HG03064 (cell line): ENCODE measurements around the gene RHOC.

Experiments
- ATAC-seq: cut with Tn5 transposase; IDR thresholded peaks from one replicate; pipeline ENCODE4 v1.9.1; 2021; ENCODE audit warnings: low read depth; ENCODE audit not compliant: unreplicated experiment

Gene RHOC

DNA sequence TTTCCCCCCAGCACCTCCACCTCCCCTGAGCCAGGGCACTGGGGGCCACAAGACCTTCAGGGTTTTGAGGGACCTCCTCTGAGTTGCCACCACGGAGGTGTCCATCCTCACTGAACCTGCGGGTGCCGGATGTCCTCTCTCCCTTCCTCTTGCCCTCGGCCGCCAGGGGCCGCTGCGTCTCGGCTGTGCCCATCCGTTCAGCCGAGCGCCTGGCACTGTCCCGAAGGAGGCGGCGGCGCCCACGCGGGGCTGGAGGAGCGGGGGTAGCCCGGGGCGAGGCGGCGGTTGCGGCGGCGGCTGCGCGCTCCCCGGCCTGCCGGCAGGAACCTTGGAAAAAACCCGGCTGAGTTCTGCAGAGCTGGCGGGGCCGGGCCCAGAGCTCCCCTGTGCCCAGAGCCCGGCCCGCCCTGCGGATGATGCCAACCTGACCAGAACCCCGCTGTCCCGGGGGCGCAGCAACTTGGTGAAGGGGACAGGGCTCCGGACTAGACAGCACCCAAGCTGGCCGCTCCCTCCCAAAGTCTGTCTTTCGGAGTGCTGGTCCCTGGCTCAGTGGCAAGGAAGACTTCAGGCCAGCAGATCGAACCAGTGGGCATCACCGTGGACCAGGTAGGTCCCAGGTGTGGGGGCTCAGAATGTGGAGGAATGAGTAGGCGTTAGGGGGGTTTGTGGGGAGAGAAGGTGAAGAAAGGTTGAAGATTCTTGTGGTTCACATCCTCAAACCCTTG is 11.9 kb upstream of the RHOC start:
- no peak for ATAC-seq

DNA sequence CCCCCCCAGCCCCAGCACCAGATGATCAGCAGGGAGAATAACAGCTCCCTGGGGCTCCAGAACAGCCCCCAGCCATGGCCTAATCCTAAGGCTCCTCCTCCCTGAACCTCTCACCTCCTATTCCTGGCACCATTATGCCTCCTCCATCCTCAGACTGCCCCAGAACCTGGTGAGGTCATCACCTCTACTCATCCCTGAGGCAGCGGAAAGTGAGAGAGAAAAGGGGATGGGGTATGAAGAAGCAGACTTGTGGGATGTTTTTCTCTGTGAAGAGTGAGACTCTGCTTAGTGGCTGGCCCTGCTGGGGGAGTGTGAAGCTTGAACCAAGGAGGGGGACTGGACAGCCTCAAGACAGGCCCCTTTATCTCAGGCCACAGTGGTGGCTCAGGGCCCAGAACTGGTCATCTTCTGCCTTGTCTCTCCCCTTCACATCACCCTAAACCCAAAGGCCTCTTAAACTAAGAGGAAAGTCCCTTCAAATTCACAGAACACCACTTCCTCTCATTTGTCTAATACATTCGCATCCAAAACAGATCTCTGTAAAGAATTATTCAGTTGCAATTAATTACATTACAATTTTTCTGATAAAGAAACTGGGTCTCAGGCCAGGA is 10.4 kb upstream of the RHOC start:
- ATAC-seq: no peak

DNA sequence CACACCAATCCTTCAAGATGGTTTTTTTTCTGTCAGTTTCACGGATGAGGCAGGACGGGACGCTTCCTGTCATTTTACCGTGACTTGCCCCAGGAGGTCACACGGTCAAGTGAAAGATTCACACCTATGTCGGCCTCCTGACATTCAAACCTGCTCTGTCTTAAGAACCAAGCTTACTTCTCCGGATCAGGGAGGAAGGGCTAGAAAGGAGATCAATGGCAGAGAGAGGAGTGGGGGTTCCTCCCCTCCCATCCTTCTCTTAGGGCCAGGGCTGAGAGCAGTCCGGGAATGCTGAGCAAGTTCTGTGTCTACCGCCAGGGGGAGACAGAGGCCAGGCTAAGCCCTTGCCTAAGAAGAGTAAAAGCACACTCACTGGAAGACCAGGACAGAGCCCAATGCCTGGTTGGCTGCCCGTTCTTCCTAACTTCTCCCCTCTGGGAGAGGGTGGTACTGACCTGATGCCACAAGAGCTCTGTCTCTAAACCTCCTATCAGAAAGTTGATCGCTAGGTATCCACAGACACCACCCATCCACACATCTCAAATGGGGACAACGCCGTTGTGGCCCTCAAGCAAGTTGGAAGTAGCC is 9.3 kb upstream of the RHOC start:
- no peak for ATAC-seq

DNA sequence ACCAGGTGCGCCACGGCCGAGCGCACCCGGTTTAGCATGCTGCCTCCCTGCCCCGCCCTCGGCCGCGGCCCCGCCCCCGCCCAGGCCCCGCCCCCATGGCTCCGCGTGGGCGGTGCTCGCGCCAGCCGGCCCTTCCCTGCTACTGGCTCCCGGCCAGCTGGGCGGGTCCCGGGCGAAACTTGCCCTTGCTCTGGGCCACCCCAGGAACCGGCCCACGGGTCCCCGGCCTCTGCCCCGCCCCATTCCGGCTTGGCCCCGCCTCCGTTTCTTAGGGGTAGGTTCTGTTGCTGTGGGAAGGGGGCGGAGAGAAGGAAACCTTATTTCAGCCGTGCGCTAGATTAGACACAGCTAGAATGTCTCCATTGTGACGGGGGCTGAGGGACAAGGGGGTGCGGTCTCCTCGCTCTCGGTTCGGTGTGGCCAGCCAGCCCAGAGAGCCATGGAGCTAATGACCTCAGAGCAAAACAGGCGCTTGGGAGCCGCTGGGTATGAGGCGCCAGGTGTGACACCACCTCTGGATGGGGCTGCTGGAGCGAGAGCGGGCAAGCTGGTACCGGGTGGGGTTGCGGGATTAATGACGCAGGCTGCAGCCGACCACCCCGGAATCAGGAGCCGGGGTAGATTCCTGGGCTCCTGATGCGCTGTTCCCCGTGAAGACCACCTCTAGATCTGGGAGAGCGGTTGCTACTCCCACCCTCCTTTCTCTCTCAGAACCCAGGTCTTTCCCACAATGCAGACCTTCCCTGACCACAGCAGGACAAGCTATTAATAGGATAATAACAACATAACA is 8.5 kb upstream of the RHOC start, which contains the start of gene PPM1J:
TSS of gene PPM1J (minus strand) at position 69 of the 790 bp plus-strand sequence. CDS start at position 38, 31 bp downstream.
- ATAC-seq: peak; percentile 64

DNA sequence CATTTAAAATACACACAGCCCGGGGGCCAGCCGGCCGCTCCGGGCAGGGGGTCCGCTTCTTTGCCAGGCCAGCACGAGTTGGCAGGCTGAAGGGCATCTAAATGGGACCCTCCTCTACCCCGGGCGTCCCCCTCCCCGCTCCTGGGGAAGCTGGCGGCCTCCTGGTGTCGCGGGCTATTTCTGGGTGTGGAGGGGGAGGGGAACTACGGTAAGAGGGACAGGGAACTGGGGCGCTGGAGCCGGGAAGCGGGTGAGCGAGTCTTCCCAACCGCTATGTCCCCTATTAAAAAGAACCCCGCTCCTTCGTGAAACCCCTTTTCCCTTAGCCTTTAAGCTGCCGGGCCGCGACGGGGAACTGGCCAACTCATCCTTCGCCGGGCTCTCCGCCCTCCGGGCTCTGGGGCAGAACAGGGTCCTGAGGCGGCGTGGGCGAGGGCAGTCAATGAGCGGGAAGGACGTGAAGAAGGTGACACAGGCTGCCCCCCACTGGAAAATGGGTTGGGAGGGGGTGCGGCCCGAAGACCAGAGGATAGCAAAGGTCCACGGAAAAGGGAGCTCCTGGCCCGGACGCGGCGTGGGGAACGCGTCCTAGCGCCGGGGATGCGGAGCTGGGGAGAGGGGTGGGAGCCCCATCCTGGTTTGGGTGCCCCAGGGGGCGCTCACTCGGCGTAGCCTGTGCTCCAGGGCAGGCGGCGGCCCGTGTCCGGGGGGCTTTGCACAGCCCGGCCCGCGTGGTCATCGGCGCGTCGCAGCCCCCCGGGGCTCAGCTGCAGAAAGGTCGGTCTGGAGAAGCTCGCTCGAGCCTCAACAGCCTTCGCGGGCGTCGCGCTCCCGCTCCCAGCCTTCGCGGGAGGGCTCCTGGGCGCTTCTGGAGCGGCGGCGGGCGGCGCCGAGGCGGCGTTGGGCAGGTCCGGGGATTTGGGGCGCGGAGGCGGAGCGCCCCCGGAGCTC is 7.7 kb upstream of the RHOC start:
- ATAC-seq: peak; percentile 1

DNA sequence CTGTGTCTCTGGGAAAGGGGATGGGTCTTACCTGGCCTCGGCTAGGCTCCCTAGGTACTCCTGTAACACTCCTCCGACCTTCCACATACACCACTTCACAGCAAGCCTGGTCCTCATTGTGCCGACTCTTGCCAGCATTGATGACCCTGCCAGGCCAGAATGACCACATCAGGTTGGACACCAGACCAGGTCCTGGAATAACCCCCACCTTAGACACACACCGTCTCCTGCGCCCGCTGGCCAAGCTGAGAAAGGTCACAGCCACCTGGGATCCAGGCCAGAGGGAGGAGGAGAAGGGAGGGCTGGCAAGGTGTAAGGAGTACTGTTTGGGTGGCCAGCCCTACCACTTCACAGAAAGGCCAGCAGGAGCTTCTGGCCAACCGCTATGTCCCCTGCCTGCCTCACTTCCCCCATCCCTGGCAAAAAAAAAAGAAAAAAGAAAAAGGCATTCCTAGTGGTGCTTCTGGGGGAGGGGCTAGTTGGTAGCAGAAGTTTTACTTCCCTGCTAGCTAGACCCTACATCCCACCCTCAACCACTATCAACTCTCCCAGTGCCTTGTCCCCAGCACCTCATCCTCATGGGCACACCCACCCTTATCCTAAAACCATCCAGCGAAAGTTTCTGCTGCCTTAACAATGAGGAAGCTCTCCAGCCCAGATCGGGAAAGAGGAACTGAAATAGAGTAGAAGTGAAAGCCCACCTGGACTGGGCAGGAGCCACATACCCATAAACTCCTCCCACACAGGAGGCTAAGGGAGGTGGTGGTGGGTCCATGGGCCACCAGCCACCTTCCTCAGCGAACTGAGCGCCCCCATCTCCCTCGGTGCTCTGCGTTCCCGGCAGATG is 6.8 kb upstream of the RHOC start:
- ATAC-seq: no peak

DNA sequence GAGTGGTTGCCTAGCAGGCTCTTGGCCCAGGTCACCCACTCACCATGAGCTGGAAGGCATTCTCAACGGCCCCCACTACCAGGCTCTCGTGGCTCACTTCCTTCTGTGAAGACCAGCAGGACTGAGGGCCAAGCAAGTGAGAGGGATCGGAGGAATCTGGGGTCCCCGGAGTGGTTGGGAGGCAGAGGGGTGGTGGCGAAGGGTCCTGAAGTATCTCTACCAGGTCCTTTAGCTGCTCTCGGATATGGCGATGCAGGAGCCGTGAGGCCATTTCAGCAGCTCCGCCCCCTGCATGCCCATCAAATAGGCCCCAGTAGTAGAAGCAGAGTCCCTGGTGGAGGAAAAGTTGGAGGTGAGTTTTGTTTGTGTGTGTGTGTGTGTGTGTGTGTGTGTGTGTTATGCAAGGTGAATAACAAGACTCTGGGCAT is 5.8 kb upstream of the RHOC start:
- ATAC-seq: no peak

DNA sequence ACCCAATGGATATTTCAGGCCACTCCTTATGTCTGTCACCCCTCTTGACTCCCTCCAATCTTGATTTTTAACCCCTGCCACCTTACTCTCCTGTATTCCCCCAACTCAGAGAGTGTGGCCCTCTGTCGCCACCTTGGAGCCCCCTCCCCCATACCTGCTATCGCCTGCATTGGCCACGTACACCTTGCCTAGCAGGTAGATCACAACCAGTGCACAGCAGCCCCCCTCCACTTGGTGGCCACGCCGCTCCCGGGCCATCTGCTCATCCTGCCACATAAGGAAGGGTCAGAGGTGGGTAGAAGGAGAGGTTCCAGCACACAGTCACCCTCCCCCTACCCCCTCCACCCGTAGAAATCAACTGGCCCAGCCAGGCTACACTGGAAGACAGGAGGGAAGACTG is 5.3 kb upstream of the RHOC start:
- no peak for ATAC-seq

DNA sequence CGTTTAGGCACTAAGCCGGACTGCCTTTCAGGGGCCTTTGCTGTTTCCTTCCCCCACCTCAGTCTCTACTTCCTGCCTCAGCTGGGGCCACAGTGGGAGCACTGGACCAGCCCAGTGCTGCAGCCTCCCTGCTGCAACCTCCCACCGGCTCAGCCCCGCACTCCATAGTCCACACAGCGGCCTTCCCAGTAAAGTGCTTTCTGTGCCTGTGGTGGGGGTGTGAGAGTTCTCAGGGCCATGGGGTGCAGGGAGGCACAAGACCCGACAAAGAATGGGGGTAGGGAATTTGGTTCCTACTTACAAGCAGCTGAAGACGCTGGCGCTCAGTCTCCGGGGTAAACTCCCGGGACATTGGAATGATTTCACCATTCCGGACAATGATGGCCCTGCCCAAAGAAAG is 4.7 kb upstream of the RHOC start:
- no peak for ATAC-seq

DNA sequence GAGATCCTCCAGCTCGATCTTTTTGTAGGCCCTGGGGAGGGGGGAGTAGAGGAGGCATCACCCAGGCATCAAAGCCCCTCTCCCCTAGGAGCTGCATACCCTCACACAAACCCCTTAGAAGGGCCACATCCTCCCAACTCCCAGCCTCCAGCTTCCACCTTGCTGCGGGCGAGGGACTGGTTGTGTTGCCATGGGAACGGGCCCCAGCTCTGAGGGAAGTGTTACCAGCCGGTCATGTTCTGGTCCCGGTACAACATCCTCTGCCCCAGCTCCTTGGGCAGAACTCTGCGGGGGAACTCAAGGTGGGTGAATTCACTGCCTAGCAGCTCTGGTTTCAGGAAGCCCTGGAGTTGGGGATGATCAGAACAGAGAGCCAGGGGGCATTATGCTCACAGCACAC is 4.1 kb upstream of the RHOC start:
- no peak for ATAC-seq

DNA sequence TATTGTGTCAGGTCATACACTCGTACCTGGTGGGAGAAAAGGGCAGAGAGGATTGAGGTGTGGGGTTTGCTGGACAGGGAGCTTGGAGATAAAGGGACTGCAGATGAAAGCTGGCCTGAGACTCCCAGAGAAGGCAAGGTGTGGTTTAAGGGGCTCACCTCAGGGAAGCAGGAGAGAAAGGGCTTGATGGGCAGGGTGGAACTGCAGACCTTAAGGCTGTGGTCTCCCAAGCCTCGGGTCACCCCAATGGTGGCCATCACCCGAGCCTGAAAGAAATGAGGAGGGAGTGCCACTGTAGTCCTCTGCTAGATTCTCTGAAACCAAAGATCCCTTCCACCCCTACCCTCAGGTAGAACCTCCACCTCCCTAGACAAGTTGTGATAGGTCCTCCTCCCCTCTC is 3.7 kb upstream of the RHOC start:
- no peak for ATAC-seq

DNA sequence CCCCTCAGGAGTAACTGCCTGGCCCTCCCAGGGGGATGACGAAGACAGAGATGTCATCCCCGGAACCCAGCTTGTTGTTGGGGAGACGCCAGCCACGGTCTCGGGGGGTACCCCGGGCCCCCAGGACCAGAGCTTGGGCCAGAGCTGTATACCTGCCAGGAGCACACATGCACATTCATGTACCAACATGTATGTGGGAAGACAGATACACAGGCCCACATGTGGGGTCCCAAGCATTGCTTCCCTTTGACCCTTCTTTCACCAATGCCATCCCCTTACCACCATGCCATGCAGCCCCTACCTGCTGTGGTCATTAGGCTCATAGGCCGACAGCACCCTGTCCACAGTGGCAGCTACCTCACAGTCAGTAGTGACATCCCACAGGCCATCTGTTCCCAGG is 3.2 kb upstream of the RHOC start:
- ATAC-seq: no peak

DNA sequence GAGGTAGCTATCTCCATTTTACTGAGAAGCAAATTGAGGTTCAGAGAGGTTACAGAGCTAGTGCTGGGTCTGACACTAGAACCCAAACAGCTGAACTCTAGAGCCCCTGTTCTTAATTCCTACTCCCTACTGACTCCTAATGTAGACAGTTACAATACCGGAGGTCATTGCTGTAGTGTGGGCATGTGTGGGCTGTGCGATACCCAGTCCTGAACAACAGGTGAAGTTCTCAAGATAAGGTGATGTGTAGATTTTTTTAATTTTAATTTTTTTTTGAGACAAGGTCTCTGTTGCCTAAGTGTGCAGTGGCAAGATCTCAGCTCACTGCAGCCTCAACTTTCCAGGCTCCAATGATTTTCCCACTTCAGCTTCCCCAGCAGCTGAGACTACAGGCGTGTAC is 1.6 kb upstream of the RHOC start:
- ATAC-seq: no peak

DNA sequence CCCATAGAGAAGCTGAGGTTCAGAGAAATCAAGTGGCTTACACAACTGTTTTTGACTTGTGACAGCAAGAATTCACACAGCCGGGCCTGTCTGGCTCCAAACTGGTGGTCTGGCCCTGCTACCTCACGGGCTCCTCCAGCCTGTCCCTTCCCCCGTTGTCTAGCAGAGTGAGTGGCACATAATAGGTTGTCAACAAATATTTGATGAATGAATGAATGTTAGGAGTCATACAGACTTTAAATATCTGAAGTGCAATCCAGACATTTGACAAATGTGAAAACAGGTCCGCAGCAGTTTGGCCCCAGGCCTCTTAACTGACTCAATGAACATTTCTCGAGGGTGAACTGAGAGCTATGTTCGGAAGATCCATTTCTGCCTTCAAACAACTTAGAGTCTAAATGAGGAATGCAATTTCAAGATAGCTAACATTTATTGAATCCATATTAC is 1.1 kb upstream of the RHOC start:
- ATAC-seq: no peak

DNA sequence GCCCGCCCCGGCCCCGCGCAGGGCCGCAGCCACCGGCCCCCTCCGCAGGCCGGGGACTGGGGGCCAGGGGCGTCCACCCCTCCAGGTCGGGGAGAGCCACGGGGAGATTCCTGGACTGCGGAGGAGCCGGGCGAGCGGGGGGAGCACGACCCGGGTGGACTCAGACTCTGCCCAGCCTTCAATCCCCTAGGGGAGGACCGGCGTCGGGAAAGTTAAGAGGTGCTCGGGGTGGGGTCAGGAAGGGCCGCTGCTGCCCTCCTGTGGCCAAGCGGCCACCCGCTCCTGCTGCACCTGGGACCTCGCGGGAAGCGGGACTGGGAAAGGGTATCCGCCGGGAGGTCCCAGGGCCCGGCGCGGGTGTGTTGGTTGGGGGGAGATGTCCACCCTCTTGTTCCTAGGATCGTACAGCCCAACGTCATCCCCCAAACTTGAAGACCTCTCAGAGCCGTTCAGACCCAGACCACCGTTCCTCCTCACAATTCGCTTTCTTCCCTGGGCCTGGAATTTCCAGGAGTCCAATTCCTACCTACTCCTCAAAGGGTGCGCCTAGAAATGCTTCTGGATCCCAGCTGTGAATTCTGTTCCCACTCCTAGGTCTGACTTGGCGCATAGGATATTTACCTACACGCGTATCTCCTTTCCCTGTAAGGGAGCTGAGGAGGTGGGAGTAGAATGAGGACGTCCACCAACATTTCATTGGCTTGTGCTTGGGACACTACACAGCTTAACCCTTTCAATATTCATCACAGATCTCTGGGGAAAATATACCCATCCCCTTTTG is 484 bp upstream of the RHOC start:
- ATAC-seq: peak; percentile 54

DNA sequence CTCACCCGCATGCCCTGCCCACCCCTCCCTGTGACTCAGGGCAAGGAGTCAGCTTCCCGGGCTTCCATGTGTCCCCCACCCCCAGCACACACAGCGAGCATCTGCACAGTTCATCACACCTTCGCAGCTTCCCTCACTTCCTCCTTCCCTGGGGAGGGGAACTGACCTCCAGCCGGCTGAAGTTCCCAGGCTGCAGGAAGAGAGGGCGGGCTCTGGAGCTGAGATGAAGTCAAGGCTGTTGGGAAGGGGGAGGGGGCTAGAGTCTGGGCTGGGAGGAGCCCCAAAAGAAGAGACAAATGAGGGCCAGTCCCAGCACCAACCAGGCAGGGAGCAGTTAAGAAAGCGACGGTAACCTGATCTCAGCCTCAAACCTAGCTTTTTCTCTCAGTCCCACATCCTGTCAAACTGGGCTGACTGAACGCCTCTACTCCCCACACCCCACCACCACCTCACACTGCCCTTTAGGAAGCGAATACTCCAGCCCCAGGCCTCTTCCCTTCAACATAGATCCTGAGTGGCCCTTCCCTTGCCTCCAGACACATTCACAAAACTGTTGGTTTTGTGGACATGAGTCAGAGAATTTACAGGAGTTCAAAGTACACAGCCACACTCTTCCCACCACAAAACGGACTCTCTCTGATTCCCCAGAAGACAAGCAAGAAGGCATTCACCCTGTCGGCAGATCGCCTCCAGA is 1.8 kb downstream of the RHOC start:
- peak; percentile 47 for ATAC-seq

DNA sequence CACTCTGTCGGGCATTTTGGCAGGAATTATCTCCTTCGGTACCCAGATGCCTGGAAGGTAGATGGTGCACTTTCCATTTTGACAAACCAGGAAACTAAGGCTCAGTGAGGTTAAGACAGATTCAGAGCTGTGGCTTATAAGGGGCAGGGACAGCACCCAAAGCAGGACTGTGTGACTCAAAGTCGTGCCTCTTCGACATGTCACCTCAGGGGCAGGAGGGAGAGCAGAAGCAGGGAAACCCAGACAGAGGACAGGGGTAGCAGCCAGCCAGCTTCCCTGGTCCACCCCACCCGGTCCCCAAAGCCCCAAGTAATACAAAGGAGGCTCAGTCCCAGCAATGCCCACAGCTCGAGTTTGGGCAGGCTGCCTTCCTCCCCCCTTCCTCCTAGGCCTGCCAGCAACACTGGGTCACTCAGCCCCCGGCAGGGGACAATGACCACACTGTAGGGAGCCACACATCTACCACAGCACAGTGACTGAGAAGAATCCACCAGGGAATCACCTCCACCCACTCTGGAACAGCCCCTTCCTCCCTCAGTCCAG is 2.5 kb downstream of the RHOC start:
- no peak for ATAC-seq

DNA sequence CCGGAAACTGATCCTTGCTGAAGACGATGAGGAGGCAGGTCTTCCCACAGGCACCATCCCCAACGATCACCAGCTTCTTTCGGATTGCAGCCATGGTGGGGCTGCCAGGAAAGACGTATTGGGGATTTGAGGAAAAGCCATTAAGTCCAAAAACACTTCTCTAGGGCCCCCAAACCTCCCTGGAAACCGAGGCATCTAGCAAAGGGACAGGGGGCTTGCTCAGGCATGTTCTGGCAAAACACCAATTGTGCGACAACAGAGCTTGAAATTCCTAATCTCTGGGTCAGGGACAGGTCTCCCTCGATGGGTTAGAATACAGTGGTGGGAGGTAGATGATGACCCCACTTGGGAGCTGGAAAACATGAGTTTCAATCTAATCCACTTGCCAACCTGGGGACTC is 3.2 kb downstream of the RHOC start:
- ATAC-seq: no peak
